ENCODE data around the gene MYB. TPM values are rescaled to one million over a fixed set of nuclear protein-coding genes. Genes with fewer than 3 reads are reported as not detected.

The MYB gene
- total and polyA plus RNA-seq, 2 donors (not counting 3 experiments of a cell fraction or from before 2014, with no cell fraction given) = 0.14 to 0.53 TPM

DNA sequence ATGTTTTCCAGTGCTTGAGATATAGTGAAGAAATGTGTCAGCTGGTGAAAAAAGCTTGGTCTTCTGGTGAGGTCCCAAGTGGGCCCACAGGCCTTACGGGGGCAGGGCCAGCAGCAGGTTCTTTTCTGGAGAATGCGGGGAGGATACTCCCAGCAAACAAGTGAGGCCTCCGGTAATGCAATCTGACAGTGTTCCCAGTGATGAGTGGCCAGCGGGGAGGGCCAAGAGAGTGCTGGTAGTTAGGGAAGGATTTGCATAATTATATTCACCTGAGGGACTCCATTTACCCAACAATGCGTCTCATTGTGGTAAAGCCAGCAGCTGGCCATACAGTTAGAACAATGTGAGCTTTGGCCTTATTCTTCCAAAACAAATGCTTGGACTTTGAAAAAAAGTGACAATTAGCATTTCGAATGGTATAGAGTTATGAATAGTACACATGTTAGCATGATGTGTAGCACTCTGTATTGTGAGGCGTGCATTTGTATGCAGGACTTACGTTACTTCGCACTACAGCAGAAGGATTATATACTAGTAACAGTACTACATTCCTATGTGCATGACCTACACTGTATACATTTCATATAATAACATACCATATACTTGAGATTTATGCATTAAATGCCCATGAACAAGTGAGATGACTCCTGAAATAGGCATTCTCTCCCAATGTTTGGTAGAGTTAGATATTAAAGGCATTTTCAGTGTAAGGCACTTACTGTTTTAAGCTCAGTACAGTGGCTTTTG is 69.8 kb downstream of the MYB start:
- no TSS peak for BruUV-seq (replicated peaks)
- no peak overlapping the region for H3K9ac ChIP-seq (replicated peaks; ENCODE audit: extremely low read depth, insufficient read depth, low read length)
- no peaks in the 10 kb centered on the region for H3K9me1 ChIP-seq (replicated peaks; ENCODE audit: control insufficient read depth, extremely low read depth, insufficient read depth, low read length)
- H4K20me1 ChIP-seq (replicated peaks; ENCODE audit: control insufficient read depth, extremely low read depth, insufficient read depth, low read length) = no peaks in the 10 kb centered on the region
- TF ChIP-seq, protein P1, sequence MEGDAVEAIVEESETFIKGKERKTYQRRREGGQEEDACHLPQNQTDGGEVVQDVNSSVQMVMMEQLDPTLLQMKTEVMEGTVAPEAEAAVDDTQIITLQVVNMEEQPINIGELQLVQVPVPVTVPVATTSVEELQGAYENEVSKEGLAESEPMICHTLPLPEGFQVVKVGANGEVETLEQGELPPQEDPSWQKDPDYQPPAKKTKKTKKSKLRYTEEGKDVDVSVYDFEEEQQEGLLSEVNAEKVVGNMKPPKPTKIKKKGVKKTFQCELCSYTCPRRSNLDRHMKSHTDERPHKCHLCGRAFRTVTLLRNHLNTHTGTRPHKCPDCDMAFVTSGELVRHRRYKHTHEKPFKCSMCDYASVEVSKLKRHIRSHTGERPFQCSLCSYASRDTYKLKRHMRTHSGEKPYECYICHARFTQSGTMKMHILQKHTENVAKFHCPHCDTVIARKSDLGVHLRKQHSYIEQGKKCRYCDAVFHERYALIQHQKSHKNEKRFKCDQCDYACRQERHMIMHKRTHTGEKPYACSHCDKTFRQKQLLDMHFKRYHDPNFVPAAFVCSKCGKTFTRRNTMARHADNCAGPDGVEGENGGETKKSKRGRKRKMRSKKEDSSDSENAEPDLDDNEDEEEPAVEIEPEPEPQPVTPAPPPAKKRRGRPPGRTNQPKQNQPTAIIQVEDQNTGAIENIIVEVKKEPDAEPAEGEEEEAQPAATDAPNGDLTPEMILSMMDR (IDR thresholded peaks at IDR 0.05; ENCODE audit: extremely low read depth in 1 of 2, insufficient read depth in 1 of 2, low read depth in 1 of 2, low read length in 2 of 2) = no peak
- no peak for TF ChIP-seq JUN (IDR thresholded peaks at IDR 0.05; ENCODE audit: borderline replicate concordance, insufficient read depth, insufficient read length, low read depth)
- no peak for TF ChIP-seq MAX (IDR thresholded peaks at IDR 0.05; ENCODE audit: insufficient read depth, insufficient read length)
- TF ChIP-seq GATA2 (IDR thresholded peaks at IDR 0.05; ENCODE audit: insufficient read depth, insufficient read length, low read depth, low read length) = no peak
- no peak for TF ChIP-seq FOS (IDR thresholded peaks at IDR 0.05; ENCODE audit: borderline replicate concordance, insufficient read depth, low read length)
- no peak for TF ChIP-seq POLR2A (IDR thresholded peaks at IDR 0.05; ENCODE audit: low read depth, low read length)
- no peak for TF ChIP-seq EZH2 (IDR thresholded peaks at IDR 0.05; ENCODE audit: borderline replicate concordance, low read depth, low read length, severe bottlenecking)
- no peak for TF ChIP-seq MYC (IDR thresholded peaks at IDR 0.05; ENCODE audit: low read depth, low read length)
- no peak for TF ChIP-seq POLR2AphosphoS5 (IDR thresholded peaks at IDR 0.05; ENCODE audit: insufficient read depth, low read depth, low read length)
- no peak for FAIRE-seq
- ChIA-PET CTCF (interaction anchor here (1.0 kb wide), 1 partner anchor 107 kb away, joined by 3 read pairs; no protein-coding TSS in a partner anchor), POLR2A (no interaction called here)
- H2AFZ ChIP-seq (ENCODE audit: low read depth, low read length) = no peak overlapping the region
- H3K27ac ChIP-seq (ENCODE audit: insufficient read depth, low read depth, low read length) = no peak overlapping the region
- H3K4me3 ChIP-seq (replicated peaks in 1 of 3; ENCODE audit: insufficient read depth in 1 of 3, low read depth in 1 of 3, low read length in 3 of 3) = no peak overlapping the region
- H3K9me3 ChIP-seq (replicated peaks; ENCODE audit: control insufficient read depth, insufficient read depth, low read length) = no peaks in the 10 kb centered on the region
- dilution Hi-C loops (cut with MboI; ENCODE audit: extremely low pct_ligation_motif_present, low sequenced_read_pairs) (no loop called here), intact Hi-C loops (cut with micrococcal nuclease) (no loop called here)
- H3K4me1 ChIP-seq (ENCODE audit: control insufficient read depth, extremely low read depth, insufficient read depth, low read length) = no peaks in the 10 kb centered on the region
- H3K27me3 ChIP-seq (ENCODE audit: control insufficient read depth in 2 of 2, insufficient read depth in 2 of 2, low read length in 2 of 2) = peaks cover 4 to 8% of the 10 kb centered on the region in 2 experiments
- no peaks in the 10 kb centered on the region for H3K36me3 ChIP-seq (ENCODE audit: control insufficient read depth in 2 of 2, extremely low read depth in 1 of 2, insufficient read depth in 2 of 2, low read length in 2 of 2)
- no peak for DNase-seq (ENCODE audit: low read depth, low spot score)
- no peak overlapping the region for H3K4me2 ChIP-seq (ENCODE audit: insufficient read depth, low read length)
- H3K79me2 ChIP-seq (ENCODE audit: control insufficient read depth, insufficient read depth, low read length) = no peaks in the 10 kb centered on the region

Measured in endothelial cell of umbilical vein (primary cell).